ENCODE results near the gene GFOD2.

Gene GFOD2

DNA sequence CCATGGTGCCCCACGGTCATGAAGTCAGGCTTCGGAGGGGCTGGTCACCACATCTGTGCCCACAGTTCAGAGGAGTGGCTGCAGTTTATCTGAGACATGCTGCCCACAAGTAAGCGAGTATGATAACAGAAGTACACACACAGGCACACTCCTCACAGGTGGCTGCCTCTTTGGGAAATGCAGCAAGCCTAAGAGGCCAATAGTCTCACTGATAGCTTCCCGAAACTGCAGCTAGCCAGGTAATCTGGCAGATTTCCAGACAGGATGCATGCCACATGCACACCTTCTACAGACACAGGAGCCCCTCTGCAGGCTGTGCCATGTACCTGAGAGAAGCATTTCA, 12.6 kb upstream of the GFOD2 start:
- no peak for DNase-seq

- no peak for DNase-seq
Measured at GRCh38 chr16:67731071-67731752, 12.1 kb upstream of the GFOD2 start.

DNA sequence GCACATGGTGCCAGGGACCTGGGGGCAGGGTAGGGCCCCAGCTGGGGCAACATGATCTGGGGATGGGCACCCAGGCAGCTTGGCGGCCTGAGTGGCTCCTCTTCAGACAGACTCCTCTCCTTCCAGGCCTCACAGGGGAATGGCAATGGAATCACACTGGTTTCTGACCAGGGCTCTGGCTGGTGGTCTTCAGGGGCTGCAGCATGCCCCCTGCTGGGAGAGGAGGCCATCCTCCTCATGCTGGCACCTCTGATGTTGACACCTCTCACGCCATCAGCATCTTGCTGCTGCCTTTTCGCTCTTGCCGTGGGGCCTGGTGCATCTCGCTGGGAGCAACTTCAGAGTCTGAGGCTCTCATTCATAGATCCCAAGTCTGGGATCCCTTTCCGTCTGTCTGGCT, 11.2 kb upstream of the GFOD2 start:
- DNase-seq: no peak

DNA sequence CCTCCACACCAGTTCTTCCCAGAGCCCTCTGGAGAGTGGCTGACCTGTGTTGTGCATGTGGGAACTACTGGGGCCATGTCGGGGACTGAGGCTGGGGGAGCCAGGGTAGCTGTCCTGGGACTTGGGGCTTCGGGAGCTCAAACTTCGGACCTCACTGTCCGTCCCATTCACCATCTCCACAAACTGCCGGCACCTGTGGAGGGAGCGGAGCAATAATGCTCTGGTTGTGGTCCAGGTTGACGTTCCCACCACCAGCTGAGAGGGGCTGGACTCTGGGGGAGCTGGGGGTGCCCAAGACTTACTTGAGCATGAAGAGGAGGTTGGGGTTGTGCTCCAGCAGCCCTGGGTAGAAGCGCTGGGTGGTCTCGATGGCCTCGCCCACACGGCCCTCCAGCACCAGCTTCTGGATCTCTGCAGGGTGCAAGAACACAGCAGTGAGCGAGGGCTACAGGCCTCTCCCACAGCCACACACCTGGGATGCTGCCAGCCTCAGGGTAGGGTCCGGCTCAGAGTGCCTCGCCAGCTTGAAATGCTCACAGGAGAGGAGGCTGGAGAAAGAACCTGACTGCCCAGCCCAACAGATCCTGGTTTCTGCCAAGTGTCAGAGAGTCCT, 10.6 kb upstream of the GFOD2 start:
- DNase-seq: no peak

DNA sequence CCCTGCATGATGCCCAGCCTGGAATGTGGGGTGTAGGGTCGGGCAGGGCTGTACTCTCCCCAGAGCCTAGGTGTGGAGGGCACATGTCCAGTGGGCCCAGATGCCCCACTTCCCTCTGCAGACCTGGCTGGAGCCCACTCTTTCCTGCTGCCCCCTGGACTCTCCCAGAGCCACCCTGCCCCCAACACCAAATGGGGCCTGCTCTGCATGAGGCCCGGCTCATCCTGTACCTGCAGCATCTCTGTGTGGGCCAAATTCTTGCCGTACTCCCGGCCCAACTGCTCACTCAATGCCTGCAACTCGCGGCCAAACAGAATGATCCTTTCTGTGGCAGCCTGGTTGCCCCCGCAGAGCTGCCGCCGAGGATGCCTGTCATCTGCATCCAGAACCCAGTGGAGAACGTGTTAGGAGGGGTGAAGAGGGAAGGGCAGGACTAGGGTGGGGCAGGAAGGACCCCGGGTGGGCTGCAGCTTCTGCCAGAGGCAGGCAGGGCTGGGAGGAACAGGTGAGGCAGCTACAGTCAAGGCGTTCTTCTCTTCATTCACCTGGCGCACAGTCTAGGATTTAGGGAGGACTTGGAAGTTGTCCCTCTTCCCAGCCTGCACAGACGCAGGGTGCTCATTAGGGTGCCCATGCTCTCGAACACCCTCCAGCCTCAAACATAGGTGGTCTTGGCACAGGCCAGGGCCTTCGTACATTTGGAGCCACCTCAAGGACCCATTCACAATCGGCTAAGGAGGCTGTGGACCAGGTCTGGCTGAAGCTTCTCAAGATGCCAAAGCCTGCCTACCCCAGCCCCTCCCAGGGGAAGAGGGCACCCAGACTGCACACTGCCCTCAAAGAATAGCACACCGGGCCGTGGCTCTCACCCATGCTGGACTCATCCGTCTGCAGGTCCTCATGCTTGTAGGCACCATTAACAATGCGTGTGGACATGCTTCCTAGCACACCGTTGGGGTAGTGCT, 8.7 kb upstream of the GFOD2 start:
- DNase-seq: no peak

DNA sequence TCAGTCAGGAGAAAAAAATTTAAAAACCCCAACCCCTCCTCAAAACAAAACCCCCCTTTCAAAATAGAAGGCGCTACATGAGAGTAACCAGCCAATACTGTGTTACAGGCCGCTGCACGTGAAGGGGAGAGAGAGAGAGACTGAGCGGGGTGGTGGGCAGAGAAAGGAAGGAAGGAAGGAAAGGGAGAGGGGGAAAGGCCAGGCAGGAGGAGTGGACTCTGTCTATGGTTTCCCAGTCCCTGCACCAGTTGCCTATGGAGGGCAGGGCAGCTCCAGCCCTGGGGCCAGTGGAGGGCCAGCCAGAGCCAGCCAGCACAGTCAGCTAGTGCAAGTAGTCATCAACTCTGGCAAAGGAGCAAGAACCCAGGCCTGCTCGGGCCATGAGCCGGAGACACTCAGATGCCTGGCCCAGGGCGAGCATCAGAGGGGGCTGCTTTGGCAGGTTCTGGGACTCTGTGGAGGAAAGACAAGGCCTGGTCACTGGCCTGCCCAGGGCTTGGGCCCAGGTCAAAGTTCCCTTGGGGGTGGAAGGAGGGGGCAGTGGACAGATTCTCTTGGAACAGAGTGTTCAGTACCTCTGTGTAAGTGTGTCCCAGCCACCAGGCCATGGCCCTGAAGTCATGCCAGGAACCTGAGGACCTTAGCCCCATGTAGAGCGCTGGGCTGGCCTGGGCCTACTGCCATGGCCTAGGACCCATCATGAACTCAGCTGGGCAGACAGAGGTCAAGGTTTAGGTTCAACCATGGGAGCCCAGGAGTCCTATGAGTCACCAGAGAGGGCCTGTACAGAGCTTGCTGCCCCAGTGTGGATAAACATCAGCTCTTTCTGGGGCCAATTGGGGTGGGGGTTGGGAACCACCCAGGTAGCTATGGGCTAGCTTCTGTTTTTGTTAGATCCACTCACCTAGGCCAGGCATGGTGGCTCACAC, 7.3 kb upstream of the GFOD2 start:
- no peak for DNase-seq

- no peak for DNase-seq
Measured at GRCh38 chr16:67723911-67724305, 4.8 kb upstream of the GFOD2 start.

- no peak for DNase-seq
Measured at GRCh38 chr16:67723151-67723910, 4.2 kb upstream of the GFOD2 start.

DNA sequence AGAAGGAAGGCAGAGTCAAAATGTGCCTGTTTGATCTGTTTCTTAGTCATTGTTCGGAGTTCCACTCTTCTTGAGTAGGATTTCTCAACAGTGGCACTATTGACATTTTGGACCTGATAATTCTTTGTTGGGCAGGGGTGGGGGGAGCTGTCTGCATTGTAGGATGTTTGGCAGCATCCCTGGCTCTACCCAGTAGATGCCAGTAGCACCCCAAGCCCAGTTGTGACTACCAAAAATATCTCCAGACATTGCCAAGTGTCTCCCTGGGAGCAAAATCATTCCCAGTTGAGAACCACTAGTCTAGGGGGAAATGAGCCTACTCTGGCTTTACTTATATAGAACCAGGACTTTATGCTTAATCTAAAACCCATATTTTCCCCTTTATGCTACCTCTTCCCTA, 1.1 kb upstream of the GFOD2 start:
- no peak for DNase-seq

DNA sequence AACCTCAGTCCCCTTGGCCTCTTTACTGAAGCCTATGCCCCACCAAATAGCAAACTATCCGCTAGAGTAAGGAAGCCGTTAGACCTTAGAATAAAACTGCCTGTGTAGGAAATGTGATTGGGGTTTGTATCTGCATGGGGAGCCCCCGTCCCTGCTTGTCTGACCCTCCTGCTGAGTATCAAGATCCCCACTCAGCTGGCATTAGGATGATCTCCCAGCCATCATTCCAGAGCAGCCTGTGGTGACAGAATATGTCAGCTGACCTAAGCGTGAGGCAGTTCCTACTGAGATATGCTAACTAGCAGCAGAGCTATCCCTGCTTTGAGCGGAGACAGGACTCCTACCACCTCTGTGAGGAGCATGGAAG, 645 bp upstream of the GFOD2 start:
- peak; percentile 22 for DNase-seq

GRCh38 chr16:67718668-67719047, 458 bp downstream of the GFOD2 start:
- DNase-seq: peak; percentile 18

DNA sequence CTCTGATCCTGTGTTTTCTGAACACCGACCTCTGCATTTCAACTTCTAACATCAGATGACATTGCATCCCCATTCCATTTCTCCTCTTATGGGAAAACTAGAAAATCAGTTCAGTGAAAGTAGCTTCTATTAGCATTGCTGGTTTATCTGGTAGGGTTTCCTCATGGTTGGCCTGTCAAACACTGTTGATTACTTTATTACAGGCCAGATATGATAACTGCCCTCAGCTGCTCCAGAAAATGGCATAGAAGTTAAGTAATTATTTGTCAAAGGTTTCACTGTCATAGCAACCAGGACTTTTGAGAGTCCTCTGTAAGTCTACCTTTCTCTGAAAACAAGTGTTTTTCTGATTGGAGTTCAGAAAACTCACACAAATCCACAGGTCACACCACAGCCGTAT, 3.0 kb downstream of the GFOD2 start:
- DNase-seq: no peak

DNA sequence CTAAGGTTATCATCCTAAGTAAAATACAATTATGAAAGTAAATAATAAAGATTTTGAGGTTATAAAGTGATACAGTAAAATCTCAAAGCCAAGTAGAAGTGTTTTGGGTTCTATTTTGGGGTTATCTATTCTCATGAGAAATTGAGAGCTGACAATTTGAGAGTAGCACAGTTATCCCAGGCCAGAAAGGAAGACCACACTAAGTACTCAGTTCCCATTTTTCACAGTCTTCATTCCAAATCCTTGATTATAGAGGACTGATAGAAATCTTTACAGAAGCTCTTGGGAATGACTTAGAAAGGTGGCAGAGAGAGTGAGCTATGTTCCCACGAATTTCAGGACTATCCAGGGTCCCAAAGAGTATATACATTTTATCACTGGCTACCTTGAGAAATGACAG, 4.6 kb downstream of the GFOD2 start:
- no peak for DNase-seq

DNA sequence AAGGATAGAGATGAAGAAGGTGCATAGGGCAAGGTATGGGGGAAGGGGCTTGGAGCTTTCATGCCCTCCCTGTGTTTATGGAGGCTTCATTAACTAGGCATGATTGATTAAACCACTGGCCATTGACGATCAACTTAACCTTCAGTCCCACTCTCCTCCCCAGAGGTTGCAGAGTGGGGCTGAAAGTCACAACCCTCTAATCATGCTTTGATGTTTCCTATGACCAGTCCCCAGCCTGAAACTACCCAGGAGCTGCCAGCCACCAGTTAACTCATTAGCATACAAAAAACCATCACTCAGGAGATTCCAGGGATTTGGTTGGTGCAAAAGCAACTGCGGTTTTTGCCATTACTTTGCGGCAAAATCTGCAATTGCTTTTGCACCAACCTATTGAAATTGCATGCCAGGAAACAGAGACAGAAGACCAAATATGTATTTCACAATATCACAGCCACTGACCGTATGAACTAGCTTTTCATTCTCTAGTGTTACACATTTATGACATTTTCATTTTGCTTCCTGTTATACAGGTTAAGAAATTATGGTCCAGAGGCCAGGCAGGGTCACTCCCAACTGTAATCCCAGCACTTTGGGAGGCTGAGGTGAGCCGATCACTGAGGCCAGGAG, 5.4 kb downstream of the GFOD2 start:
- DNase-seq: no peak

- no peak for DNase-seq
Measured at GRCh38 chr16:67710607-67711006, 8.5 kb downstream of the GFOD2 start.

DNA sequence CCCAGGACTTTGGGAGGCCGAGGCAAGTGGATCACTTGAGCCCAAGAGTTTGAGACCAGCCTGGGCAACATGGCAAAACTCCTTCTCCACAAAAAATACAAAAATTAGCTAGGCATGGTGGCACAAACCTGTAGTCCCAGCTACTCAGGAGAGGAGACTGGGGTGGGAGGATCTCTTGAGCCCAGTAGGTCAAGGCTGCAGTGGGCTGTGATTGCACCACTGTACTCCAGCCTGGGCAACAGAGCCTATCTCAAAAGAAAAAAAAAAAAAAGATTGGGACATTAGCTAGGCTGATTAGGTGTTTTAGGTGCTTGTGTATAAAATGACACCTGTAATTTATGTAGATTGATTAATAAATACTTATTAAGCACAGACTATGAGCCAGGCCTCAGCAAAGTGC, 10.1 kb downstream of the GFOD2 start:
- DNase-seq: no peak

GRCh38 chr16:67708368-67708771, 10.7 kb downstream of the GFOD2 start:
- DNase-seq: no peak

- DNase-seq: no peak
Measured at GRCh38 chr16:67707790-67708189, 11.3 kb downstream of the GFOD2 start.

DNA sequence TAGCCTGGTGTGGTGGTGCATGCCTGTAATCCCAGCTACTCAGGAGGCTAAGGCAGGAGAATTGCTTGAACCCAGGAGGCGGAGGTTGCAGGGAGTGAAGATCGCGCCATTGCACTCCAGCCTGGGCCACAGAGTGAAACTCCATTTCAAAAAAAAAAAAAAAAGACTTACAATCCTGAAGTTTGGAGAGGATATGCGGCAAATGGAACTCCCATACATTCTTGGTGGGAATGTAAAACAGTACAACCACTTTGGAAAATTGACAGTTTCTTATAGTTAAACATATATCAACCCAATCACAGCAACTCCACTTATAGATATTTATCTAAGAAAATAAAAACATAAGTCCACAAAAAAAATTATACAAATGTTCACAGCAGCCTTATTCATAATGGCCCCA, 11.9 kb downstream of the GFOD2 start:
- DNase-seq: no peak

DNA sequence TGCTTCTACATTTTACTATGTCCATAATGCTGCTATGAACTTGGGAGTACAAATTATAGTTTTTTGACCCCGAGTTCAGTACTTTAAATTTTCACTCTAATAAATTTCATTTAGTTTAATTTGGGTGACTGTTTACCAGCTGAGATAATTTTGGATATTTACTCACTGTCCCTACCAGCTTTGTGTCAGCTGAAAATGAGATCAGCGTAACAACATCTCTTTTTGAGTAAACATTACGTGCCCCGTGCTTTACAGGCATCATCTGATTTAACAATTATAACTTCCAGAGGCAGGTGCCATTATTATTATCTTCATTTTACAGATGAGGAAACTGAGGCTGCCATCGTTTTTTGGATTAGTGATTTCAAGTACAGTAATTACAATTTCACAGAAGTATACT, 15.0 kb downstream of the GFOD2 start:
- DNase-seq: no peak

DNA sequence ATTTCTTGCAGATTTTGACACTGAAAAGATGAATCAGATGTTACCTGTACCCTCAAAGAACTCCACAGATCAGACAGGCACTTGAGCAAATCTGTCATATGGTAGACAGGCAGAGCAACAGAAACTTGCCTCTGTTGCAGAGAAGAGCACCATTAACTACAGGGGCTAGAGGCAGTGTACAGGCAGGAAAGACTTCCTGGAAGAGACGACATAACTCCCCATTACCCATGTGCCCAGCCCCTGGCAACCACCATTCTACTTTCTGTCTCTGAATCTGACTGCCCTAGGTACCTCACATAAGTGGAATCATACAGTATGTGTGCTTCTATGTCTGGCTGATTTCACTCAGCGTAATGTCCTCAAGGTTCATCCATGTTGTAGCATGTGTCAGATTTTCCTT, 15.5 kb downstream of the GFOD2 start:
- peak; percentile 7 for DNase-seq

DNA sequence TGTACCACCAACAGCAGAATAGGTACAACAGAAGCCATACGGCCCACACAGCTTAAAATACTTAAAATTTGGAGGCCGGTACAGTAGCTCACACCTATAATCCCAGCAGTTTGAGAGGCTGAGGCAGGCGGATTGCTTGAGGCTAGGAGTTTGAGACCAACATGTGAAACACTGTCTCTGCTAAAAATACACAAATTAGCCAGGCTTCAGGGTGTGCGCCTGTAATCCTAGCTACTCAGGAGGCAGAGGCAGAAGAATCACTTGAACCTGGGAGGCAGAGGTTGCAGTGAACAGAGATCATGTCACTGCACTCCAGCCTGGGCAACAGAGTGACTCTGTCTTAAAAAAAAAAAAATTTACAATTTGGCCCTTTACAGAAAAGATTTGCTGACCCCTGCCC, 17.0 kb downstream of the GFOD2 start:
- DNase-seq: no peak

Data from stimulated activated CD4-positive, alpha-beta T cell treated with anti-CD3 and anti-CD28 coated beads, Interleukin-15, amount 100 ng/mL, for 24 hours (primary cell).